Measurements from ENCODE around the gene GNAL.
"Not testable (repeated sequence)": the region's sequence is repeated elsewhere in the genome, so short reads cannot be mapped to it uniquely, and the experiment has no call there.

GNAL gene

DNA sequence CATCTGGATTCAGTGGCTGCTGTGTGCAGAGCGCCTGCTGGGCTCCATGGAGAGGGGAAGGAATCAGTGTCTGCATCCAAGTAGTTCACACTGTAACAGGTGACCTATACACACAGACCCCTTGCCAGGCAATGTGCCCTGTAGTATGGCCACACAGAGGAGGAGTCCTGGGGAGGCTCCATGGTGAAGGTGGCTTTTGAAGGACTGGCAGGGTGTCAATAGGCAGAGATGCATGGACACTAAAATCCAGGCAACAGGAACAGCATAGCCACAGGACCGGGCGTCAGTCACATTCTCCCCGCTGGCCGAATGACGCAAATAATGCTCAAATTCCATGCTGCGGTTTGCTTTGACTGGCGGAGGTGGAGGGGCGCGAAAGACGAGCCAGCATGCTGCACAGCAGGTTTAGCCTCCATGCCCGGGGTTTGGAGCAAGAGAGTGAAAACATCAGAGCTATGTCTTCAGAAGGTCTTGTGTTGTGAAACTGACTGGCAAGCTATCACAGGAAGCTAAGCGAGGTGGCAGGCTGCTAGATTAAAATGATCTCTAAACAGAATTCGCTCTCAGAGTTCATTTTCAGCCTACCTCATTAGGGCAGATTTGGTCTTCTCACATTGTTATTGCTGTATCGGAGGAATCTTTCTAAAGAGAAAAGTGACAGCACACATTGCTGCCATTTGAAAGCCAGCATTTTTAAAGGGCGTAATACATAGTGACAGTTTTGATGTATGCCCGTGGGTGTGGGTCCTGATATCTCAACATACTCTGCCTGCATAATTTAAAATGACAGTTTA is 161.0 kb downstream of the GNAL start:
- DNase-seq (ENCODE audit: low read depth) = peak; percentile 85

DNA sequence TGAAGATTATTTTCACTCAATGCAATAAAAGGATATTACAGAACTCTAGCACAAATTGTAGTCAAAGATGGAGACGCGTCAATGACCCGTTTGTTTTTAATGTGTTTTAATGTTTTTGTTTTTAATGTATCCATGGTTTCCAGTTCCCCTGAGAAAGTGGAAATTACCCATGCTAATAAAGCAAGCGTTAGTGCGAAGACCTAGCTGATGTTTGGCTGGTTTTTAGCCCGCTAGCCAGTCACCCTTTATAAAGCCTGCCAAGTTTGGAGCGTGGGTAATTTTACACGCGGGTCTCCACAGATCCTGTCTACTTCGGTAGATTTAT is 161.7 kb downstream of the GNAL start:
- DNase-seq (ENCODE audit: low read depth) = no peak

DNA sequence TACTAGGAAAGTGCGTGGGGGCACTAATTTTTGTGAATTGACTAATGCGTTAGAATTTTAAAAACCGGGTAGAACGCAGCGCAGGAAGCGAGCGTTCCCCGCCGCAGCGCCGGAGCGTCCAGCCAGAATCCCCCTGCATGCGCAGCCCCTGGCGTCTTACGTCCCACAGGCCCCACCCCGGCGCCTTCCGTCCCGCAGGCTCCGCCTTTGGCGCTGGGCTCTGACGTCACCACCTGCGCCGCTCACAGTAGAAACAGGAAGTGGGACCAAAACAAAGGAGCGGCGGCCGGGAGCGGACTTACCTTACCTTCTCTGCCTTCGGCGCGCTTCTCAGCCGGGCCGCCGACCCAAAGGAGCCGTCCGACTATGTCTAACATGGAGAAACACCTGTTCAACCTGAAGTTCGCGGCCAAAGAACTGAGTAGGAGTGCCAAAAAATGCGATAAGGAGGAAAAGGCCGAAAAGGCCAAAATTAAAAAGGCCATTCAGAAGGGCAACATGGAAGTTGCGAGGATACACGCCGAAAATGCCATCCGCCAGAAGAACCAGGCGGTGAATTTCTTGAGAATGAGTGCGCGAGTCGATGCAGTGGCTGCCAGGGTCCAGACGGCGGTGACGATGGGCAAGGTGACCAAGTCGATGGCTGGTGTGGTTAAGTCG is 162.2 kb downstream of the GNAL start, which contains the start of gene CHMP1B:
Gene CHMP1B, plus strand, starts transcription at position 268 of the 660 bp plus-strand sequence. Its CDS starts 99 bp downstream, at position 367.
- DNase-seq (ENCODE audit: low read depth) = peak; percentile 91

DNA sequence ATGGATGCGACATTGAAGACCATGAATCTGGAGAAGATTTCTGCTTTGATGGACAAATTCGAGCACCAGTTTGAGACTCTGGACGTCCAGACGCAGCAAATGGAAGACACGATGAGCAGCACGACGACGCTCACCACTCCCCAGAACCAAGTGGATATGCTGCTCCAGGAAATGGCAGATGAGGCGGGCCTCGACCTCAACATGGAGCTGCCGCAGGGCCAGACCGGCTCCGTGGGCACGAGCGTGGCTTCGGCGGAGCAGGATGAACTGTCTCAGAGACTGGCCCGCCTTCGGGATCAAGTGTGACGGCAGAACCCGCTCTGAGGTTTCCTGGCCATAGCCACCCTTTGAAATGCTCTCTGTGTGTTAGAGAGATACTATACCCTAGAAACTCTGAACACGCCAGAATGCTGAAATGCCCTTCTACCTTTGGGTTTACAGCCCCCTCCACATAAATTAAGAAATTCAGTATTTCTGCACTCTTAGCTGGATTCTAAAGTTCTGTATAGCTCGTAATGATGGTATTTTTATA is 162.8 kb downstream of the GNAL start:
- DNase-seq (ENCODE audit: low read depth) = no peak

DNA sequence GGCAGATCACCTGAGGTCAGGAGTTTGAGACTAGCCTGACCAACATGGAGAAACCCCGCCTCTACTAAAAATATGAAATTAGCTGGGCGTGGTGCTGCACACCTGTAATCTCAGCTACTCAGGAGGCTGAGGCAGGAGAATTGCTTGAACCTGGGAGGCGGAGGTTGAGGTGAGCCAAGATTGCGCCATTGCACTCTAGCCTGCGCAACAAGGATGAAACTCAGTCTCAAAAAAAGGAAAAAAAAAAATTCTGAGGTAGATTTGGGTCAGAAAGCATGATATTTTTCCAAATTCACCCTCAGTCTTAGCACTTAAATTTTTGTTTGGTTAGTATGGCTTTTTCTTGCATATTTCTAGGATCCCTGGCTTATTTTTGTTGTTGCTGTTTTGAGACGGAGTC is 165.5 kb downstream of the GNAL start:
- DNase-seq (ENCODE audit: low read depth) = not testable (repeated sequence)

DNA sequence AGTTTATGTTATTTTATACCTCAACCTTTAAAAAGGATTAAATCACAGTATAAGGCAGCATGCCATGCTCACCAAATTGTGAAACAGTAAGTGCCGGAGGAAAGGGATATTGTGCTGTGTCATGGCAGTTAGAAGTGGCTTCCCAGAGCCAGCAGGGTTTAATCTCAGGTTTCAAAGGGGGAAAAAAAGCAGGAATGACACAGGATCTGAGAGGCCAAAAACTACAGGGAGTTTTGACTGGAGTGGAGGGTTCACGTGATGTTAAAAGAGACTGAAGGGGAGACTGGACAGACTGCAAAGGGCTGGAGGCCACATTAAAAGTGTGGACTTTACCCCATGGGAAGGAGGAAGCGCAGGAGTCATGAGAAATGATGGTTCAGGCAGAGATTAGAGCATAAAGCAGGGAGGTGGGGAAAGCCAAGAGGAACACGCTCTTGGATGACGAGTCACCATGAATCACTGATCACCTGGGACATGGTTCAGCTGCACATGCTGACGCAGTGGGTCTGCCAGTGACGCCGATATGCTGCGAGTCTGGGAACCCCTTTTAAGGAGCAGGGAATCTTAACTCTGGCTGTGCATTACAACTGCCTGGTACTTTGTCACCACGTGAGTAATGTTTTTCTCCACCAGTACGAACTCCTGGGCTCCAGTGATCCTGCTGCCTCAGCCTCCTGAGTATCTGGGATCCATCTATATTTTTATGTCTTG is 168.3 kb downstream of the GNAL start:
- DNase-seq (ENCODE audit: low read depth) = peak; percentile 96

DNA sequence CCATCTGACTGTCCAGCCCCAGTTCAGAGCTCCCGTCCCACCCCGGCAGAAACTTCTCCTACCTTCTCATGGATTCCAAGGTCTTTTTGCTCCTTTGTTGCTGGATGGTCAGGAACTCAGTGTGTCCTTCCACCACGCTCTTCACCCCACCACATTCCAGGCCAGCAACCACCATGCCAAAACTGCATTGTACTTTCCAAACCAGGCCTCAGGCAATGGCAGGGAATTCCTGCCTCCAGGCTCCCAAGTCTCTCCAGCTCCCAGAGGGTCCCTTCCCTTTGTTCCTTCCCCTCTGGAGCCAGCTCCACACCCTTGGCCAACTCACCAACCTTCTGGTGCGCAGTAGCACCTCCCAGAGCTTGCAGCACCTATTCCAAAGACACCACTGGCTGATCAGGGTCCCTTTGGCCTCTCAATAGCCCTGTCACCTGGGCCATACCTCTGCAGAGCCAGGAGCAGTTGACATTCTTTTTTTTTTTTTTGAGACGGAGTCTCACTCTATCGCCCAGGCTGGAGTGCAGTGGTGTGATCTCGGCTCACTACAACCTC is 170.3 kb downstream of the GNAL start:
- no peak for DNase-seq (ENCODE audit: low read depth)

DNA sequence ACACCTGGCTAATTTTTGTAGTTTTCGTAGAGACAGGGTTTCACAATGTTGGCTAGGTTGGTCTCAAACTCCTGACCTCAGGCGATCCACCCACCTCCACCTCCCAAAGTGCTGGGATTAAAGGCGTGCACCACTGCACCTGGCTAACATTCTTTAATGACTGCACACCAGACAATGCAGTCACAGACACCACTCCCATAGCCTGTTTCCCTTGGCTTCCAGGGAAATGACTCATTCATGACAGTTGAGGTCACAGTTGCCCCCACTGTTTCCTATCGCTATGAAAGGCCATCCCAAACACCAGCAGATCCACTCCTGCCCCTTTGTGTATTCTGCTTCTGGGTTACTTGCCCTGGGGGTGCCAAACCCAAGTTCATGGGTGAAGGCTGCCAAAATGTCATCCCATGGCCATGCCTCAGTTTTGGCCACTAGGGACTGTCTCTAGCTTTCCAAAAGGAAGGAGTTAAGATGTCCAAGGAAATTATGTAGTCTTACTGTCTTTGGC is 170.9 kb downstream of the GNAL start:
- peak; percentile 74 for DNase-seq (ENCODE audit: low read depth)

DNA sequence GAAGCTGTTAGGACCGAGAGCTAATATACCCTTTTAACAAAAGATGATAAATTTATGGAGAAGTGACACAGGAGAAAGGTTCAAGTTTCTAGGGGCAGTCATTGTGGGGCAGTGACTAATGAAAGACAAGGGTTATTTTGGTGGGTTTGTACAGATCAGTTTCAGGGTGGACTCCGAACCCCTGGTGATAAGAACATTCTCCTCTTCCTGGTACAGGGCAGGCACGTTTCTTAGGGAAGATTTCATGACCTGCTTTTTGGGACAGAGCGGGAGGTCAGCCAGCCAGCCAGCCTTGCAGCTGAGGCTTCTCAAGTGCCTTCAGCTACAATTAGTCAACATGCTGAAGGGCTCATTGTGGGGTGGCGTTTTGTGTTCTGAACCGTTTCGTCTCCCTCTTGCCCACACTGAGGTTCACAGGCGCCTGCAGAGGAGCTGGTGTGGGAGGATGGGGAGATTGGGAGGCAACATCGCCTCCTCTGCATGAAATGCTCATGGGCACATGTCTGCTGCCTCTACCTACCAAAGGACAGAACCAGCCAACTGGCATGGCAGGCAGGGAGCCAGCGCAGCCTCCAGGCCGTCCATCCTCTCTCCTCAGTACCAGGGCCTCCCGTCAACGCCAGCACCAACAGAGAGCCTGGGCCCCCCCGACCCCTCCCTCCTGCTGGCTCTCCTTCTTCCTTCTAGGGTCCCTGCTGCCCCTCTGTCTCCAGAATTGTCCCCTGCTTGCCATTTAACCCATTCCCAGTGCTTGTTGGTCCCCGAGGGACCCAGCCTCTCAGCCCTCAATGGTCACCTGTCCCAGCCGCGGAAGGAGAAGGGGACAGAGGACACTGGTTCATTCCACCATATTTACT is 171.8 kb downstream of the GNAL start:
- no peak for DNase-seq (ENCODE audit: low read depth)

DNA sequence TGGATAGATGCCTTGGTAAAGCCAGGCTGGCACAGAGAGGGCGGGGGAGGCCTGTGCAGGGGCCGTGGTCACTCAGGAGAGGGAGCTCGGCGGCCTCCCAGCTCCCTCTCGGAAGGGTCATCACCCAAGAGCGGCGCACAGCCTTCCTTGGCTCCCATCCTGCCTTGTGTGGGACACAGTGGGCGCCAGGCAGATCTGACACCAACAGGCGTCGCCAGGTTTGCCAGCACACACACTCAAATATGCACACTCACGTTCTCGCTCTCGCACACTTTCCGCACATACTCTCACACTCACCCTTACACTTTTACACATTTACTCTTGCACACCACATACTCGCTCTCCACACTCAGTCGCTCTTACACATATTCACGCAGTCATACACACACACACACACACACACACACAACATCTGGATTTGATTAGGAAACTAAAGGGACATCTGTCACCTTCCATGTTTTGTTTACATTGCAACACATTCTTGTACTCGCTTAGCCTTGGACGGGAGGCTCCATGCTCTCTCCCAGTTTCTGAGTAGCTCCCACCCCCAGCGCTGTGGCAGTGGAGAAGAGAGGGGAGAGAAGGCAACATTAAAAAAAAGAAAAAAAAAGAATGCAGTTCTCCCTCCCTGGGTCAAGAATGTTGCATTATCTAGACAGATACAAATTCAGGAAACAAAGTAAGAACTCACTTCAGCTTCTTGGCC is 172.7 kb downstream of the GNAL start:
- DNase-seq (ENCODE audit: low read depth) = no peak

DNA sequence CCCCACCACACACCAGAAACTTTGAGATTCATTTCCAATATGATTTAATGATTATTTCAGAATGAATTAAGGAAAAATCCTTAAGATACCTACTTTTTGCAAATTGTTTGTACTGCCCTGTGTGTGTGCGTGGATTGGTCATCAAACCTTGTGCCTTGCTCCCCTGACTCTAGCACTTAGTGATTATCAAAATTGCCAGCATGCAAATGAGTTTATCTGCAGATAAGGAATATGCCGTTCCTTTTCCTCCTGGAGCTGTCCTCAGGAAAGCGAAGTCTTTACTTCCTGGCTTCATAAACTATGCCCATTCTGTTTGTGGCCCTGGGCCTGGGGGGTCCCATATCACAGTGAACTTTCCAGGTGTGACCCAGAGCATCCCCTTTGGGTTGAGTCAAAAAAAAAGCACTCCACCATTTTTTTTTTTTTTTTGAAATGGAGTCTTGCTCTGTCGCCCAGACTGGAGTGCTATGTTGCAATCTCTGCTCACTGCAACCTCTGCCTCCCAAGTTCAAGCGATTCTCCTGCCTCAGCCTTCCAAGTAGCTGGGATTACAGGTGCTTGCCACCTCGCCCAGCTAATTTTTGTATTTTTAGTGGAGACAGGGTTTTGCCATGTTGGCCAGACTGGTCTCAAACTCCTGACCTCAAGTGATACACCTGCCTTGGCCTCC is 173.5 kb downstream of the GNAL start:
- DNase-seq (ENCODE audit: low read depth) = no peak

DNA sequence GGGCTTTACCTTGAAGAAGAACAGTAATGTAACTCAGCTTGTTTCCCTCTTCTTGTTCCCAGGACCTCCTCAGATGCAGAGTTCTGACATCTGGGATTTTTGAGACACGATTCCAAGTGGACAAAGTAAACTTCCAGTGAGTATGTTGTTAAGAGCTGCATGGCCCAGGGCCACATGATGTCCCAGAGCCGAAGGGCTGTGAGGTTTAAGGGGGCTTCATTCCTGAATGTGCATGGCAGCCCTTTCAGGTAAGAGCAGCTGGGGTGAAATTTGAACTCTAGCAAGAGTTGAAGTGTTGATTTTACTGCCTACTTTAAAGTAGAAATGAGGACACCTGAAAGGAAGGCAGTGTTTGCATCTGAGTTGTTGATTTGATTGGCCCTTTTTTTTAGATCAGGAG is 175.4 kb downstream of the GNAL start:
- DNase-seq (ENCODE audit: low read depth) = no peak

DNA sequence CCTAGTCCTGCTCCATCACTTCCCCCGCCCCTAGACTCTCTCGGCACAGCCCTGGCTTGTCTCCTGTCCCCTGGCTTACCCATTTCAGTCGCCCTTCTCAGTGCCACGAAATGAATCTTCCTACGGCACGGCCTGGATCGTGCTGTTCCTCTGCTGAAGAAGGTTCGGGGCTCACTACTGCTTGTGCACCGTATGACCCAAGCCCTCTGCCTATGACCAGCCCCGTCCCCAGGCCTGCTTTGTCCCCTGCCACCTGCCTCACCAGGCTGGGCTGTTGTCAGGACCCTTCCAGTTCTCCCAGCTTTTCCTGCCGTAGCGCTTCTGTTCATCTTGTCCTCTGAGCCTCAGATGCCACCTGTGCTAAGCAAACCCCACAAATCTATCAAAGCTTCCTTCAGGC is 176.0 kb downstream of the GNAL start:
- no peak for DNase-seq (ENCODE audit: low read depth)

DNA sequence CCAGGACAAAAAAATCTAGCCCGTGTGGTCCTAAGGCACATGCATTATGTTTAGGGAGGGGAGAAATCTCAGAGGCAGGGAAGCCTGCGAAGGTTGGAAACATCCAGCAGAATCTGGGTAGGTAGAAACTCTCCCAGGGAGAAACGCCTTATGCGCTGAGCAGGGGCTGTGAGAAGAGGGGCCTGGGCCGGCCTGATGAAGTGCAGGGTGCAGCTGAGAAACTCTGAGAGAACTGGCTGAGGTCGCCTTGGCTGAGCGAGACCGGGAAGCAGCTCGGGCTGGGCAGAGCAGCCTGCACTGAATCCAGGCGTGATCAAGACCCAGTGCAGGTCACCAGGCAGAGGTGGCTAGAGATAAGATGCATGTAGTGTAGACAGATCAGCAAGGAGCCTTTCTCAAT is 177.3 kb downstream of the GNAL start:
- DNase-seq (ENCODE audit: low read depth) = no peak

DNA sequence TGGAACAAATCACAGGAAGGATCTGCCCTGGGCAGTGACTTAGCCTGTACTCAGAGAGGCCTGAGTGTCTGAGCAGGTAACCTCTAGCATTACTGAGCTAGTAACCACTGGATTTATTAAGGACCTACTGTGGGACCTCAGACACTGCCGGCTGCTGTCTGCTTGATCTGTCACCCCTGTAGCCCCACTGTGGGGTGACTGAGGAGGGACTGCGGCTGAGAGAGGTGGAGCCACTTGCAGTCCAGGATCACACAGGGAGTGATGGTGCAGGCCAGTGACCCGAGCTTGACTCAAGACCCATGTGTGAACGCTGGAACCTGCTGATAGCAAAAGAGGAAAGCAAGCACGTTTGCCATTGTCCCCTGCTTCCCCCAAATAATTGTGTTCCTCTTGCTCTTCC is 177.7 kb downstream of the GNAL start:
- DNase-seq (ENCODE audit: low read depth) = no peak

DNA sequence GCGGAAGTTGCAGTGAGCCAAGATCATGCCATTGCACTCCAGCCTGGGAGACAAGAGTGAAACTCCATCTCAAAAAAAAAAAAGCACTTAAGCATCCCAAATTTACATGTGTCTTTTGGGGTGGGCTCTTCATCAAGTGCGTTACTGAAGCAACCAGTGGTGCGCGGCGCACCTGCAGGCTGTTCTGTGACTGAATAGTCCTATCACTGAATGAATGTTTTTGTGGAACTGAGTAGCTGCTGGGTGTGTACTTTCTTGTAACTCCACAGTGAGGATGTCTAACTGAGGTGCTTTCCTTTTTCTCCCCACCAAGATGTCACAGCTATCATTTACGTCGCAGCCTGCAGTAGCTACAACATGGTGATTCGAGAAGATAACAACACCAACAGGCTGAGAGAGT is 179.2 kb downstream of the GNAL start:
- no peak for DNase-seq (ENCODE audit: low read depth)

DNA sequence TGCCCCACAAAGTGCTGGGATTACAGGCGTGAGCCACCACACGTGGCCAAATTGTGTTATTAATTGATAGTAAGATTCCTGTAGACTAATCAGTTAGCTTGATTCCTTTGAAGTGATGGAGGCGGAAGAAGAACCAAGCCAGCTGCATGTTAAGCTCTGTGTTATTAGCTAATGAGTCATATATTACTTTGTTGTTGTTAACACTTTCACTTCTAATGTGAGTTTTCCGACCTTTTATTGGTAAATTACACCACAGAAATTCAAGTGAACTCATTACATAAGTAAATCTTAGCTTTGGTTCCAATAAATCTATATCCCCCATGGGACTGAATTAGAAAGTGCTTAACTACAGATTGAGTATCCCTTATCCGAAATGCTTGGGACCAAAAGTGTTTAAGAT is 182.4 kb downstream of the GNAL start:
- no peak for DNase-seq (ENCODE audit: low read depth)

DNA sequence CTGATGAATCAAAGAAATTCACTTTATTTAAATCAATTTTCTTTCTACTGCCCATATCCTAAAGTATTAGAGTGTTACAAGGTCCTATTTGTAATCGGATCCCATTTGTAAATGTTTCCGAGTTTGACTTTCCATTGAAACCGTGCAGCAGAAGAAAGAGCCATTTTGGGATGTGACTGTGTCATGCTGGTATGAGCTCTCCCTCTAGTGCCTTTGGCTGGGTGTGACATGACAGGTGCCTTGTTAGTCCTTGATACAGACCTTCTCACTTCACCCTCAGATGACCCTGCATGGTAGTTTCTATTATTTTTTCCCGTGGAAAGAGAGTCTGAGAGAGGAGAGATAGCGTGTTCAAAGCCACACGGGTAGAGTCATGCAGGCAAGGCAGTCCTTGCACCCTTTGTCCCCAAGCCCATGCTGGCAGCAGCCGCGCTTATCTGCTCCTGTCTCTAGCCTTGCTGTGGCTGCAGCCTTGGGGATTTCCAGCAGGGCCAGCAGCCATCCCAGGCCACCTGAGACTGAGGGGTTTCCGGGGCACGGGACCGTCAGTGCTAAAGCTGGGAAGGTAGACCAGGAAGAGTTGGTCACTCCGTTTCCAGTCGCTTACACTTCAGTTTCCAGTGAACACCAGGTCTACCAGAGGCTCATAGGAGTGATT is 183.5 kb downstream of the GNAL start:
- DNase-seq (ENCODE audit: low read depth) = no peak

DNA sequence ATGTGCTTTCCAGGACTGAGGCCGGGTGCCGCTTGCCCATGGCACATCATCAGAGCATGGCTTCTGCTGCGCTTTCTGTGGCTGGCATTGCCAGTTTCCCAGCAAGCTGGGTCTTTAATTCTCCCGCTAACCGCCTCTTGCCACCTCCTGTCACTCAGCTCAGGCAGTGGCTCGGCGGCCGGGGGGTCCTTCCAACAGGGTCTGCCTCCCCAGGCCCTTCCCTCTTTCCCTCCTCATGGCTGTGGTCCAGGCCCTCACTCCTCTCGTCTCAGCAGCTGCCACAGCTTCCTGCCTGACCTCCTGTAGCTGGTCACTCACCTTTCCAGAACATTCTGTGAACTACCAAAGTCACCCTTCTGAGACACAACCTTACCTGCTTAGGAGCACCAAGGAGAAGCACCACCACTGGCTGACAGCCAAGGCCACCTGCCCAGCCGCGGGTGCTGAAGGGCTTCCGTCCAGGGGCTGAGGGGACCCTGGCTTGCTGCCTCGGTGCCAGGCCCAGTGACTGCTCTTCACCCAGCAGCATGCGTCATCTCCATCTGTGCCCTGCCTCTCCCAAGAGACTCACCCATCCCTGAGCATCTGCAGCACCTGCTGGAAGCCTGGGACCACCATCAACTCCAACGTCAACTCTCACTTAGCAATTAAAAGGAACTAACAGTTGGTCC is 184.7 kb downstream of the GNAL start:
- no peak for DNase-seq (ENCODE audit: low read depth)

All from HS-27A (cell line).